HFFc6 (cell line): ENCODE results near the gene DDX10. TPM values are rescaled to one million over a fixed set of nuclear protein-coding genes. Genes with fewer than 3 reads are reported as not detected.

Source experiments
- DNase-seq: peaks from one replicate; pipeline ENCODE4 v3.0.0-alpha.2; 2018
- H3K27ac Mint-ChIP-seq: 2 replicates; pipeline ENCODE4 v1.8.0; 2020; ENCODE audit warnings: mild to moderate bottlenecking, mixed read lengths
- H3K27me3 Mint-ChIP-seq: 2 replicates; pipeline ENCODE4 v1.8.0; 2021; ENCODE audit warnings: mild to moderate bottlenecking, moderate library complexity, mixed read lengths; ENCODE audit not compliant: insufficient read depth
- H3K36me3 Mint-ChIP-seq: 2 replicates; pipeline ENCODE4 v1.8.0; 2021; ENCODE audit warnings: low read depth, mixed read lengths
- H3K4me1 Mint-ChIP-seq: 2 replicates; pipeline ENCODE4 v1.8.0; 2020; ENCODE audit warnings: low read depth, mixed read lengths
- H3K4me3 Mint-ChIP-seq: 2 replicates; pipeline ENCODE4 v1.8.0; 2020; ENCODE audit warnings: mild to moderate bottlenecking, moderate library complexity, mixed read lengths
- H3K9me3 Mint-ChIP-seq: 2 replicates; pipeline ENCODE4 v1.8.0; 2020; ENCODE audit warnings: mild to moderate bottlenecking, mixed read lengths
- CTCF ChIP-seq: fragments of 200-600 bp; sonication (generic); IDR thresholded peaks from 2 replicates; pipeline ENCODE4 v1.5.0; 2021; ENCODE audit warnings: antibody characterized with exemption, mild to moderate bottlenecking
- total RNA-seq, 6 experiments: library from RNA; stranded (reverse); fragmentation: NEBNext Ultra II Directional; extraction: Animal tissue kit (Norgen Biotek cat#: 25700); gene quantifications; 2 replicates in 1 of 6; 3 replicates in 5 of 6; pipeline ENCODE4 v1.2.3, GENCODE V29; 2021

DDX10 gene
- total RNA-seq, 6 experiments from 2014 or later, result 24.5 to 45.5 (median 33.5) TPM

- H3K27me3 Mint-ChIP-seq, result peaks cover 2% of the 10 kb centered on the region; the same call in 1 of the 2 replicates
- DNase-seq, result no peak
- H3K27ac Mint-ChIP-seq, result no peak overlapping the region
- H3K4me3 Mint-ChIP-seq, result no peak overlapping the region
- H3K36me3 Mint-ChIP-seq, result peaks cover 58% of the 10 kb centered on the region
- no peak for TF ChIP-seq CTCF
- peaks cover 23% of the 10 kb centered on the region for H3K9me3 Mint-ChIP-seq
- peaks cover 36% of the 10 kb centered on the region for H3K4me1 Mint-ChIP-seq
These were observed 50.4 kb downstream of the DDX10 start for GRCh38 chr11:108715239-108715638.

- Mint-ChIP-seq H3K4me1 (peaks cover 18% of the 10 kb centered on the region), H3K4me3 (no peak overlapping the region), H3K9me3 (peaks cover 2% of the 10 kb centered on the region; the same call in 1 of the 2 replicates), H3K27me3 (peaks cover 1% of the 10 kb centered on the region; the same call in 1 of the 2 replicates), H3K36me3 (peaks cover 46% of the 10 kb centered on the region), H3K27ac (no peak overlapping the region)
- no peak for DNase-seq
- no peak for TF ChIP-seq CTCF
These were observed 53.6 kb downstream of the DDX10 start for GRCh38 chr11:108718466-108718865.

GRCh38 chr11:108724974-108725689 is 60.3 kb downstream of the DDX10 start:
- no peak overlapping the region for H3K4me3 Mint-ChIP-seq

GRCh38 chr11:108726077-108726800 is 61.4 kb downstream of the DDX10 start:
- Mint-ChIP-seq H3K9me3 (no peaks in the 10 kb centered on the region; the same call in 1 of the 2 replicates), H3K36me3 (peaks cover 30% of the 10 kb centered on the region), H3K27me3 (no peaks in the 10 kb centered on the region; the same call in 1 of the 2 replicates), H3K4me3 (no peak overlapping the region), H3K4me1 (peaks cover 32% of the 10 kb centered on the region), H3K27ac (no peak overlapping the region)
- TF ChIP-seq CTCF, result no peak
- DNase-seq, result no peak

More at GRCh38 chr11:108724974-108725689, 60.3 kb downstream of the DDX10 start:
- Mint-ChIP-seq H3K27me3 (no peaks in the 10 kb centered on the region), H3K27ac (no peak overlapping the region), H3K9me3 (no peaks in the 10 kb centered on the region; the same call in 1 of the 2 replicates), H3K4me1 (peaks cover 28% of the 10 kb centered on the region), H3K36me3 (peaks cover 34% of the 10 kb centered on the region)
- DNase-seq, result no peak
- no peak for TF ChIP-seq CTCF

- no peak for DNase-seq
- Mint-ChIP-seq H3K4me1 (peaks cover 39% of the 10 kb centered on the region), H3K27me3 (no peaks in the 10 kb centered on the region; the same call in none of the 2 replicates), H3K9me3 (no peaks in the 10 kb centered on the region; the same call in 1 of the 2 replicates), H3K36me3 (peaks cover 30% of the 10 kb centered on the region), H3K27ac (no peak overlapping the region), H3K4me3 (no peak overlapping the region)
- no peak for TF ChIP-seq CTCF
These were observed 62.8 kb downstream of the DDX10 start for GRCh38 chr11:108727665-108728064.
